GM23248 (cell line): ENCODE results near the gene HOXC5. TPM values are rescaled to one million over a fixed set of nuclear protein-coding genes. Genes with fewer than 3 reads are reported as not detected.

Experiments
- DNase-seq: peaks from one replicate; pipeline ENCODE4 v3.0.0-alpha.2; 2015
- H2AFZ ChIP-seq: fragments of 200-600 bp; sonication (generic); 2 replicates; pipeline ENCODE4 v1.6.1; 2016; ENCODE audit warnings: antibody characterized with exemption
- H3F3A ChIP-seq: fragments of 200-600 bp; sonication (generic); 2 replicates; pipeline ENCODE4 v1.6.1; 2016; ENCODE audit warnings: mild to moderate bottlenecking, antibody characterized with exemption, mixed run types; ENCODE audit not compliant: insufficient read depth
- H3K27ac ChIP-seq: fragments of 200-600 bp; sonication (generic); 2 replicates; pipeline ENCODE4 v1.5.1; 2016; ENCODE audit warnings: mild to moderate bottlenecking
- H3K27me3 ChIP-seq: fragments of 200-600 bp; sonication (generic); replicated peaks from 2 replicates; pipeline ENCODE4 v1.6.1; 2016; ENCODE audit warnings: mild to moderate bottlenecking; ENCODE audit not compliant: insufficient read depth
- H3K36me3 ChIP-seq: fragments of 200-600 bp; sonication (generic); 2 replicates; pipeline ENCODE4 v1.6.1; 2016; ENCODE audit warnings: low read depth, mild to moderate bottlenecking
- H3K4me1 ChIP-seq: fragments of 200-600 bp; sonication (generic); 2 replicates; pipeline ENCODE4 v1.6.1; 2016; ENCODE audit warnings: mild to moderate bottlenecking; ENCODE audit not compliant: insufficient read depth
- H3K4me2 ChIP-seq: fragments of 200-600 bp; sonication (generic); one replicate; pipeline ENCODE4 v1.6.1; 2016; ENCODE audit warnings: mild to moderate bottlenecking; ENCODE audit not compliant: unreplicated experiment
- H3K4me3 ChIP-seq: fragments of 200-600 bp; sonication (generic); 2 replicates; pipeline ENCODE4 v1.5.1; 2016; ENCODE audit warnings: mild to moderate bottlenecking
- H3K79me2 ChIP-seq: fragments of 200-600 bp; sonication (generic); 2 replicates; pipeline ENCODE4 v1.6.1; 2016; ENCODE audit warnings: mild to moderate bottlenecking; ENCODE audit not compliant: insufficient read depth
- H3K9ac ChIP-seq: fragments of 200-600 bp; sonication (generic); 2 replicates; pipeline ENCODE4 v1.6.1; 2016; ENCODE audit warnings: mild to moderate bottlenecking
- H3K9me2 ChIP-seq: fragments of 200-600 bp; sonication (generic); 2 replicates; pipeline ENCODE4 v1.6.1; 2016; ENCODE audit warnings: mixed run types, mild to moderate bottlenecking, moderate library complexity; ENCODE audit not compliant: insufficient read depth
- H3K9me3 ChIP-seq: fragments of 200-600 bp; sonication (generic); one replicate; pipeline ENCODE4 v1.6.1; 2017; ENCODE audit warnings: low read depth
- H4K20me1 ChIP-seq: fragments of 200-600 bp; sonication (generic); 2 replicates; pipeline ENCODE4 v1.6.0; 2016; ENCODE audit not compliant: insufficient read depth
- EZH2 ChIP-seq: fragments of 200-600 bp; sonication (generic); IDR thresholded peaks from 2 replicates; pipeline ENCODE4 v1.6.1; 2018; ENCODE audit warnings: antibody characterized with exemption, mild to moderate bottlenecking; ENCODE audit not compliant: insufficient read depth, poor library complexity, severe bottlenecking
- EZH2phosphoT487 ChIP-seq: fragments of 200-600 bp; sonication (generic); IDR thresholded peaks from 2 replicates; pipeline ENCODE4 v1.6.1; 2018; ENCODE audit warnings: antibody characterized with exemption, moderate library complexity, mild to moderate bottlenecking, low read depth; ENCODE audit not compliant: insufficient read depth
- WGBS, 2 experiments: methylation state at CpG; one replicate each; pipeline ENCODE4 v1.1.6; 2015 to 2017; ENCODE audit warnings: low lambda C conversion rate in 2 of 2, low coverage in 1 of 2; ENCODE audit errors: missing lambda C conversion rate in 2 of 2; 5-methylcytosine and 5-hydroxymethylcytosine counted together
- in situ Hi-C: fragments of 300-500 bp; cut with MboI; formaldehyde crosslinking; loops from 2 replicates; pipeline ENCODE4 v1.15.0; 2020
- polyA plus RNA-seq: library from polyadenylated mRNA; unstranded; fragments of >200 nt; fragmentation: Nextera tagmentation; extraction: Ambion mirVana; gene quantifications from 2 replicates; pipeline ENCODE4 v1.2.1, GENCODE V29; 2016
- total RNA-seq: library from RNA; depleted of rRNA; stranded (reverse); fragments of >200 nt; shearing (Covaris generic); gene quantifications from 2 replicates; pipeline ENCODE4 v1.2.3, GENCODE V29; 2014

Gene HOXC5
- total and polyA plus RNA-seq, 2 experiments from 2014 or later, result 0.65 to 1.8 TPM

GRCh38 chr12:54055552-54055951, 22.7 kb downstream of the HOXC5 start:
- DNase-seq, result no peak
- no peaks in the 10 kb centered on the region for H4K20me1 ChIP-seq
- H3F3A ChIP-seq, result no peaks in the 10 kb centered on the region
- TF ChIP-seq EZH2 (no peak), EZH2phosphoT487 (no peak)
- no peak overlapping the region for H3K27ac ChIP-seq
- no peaks in the 10 kb centered on the region for H3K27me3 ChIP-seq
- no peaks in the 10 kb centered on the region for H3K9me3 ChIP-seq
- peaks cover 16% of the 10 kb centered on the region for H3K4me1 ChIP-seq
- no peak overlapping the region for H3K9ac ChIP-seq
- H3K79me2 ChIP-seq, result peaks cover 27% of the 10 kb centered on the region
- H3K9me2 ChIP-seq, result no peaks in the 10 kb centered on the region
- H3K4me2 ChIP-seq, result peak overlapping the region; percentile 43
- H3K4me3 ChIP-seq, result peak overlapping the region; percentile 34
- H2AFZ ChIP-seq, result no peak overlapping the region
- in situ Hi-C loops, result no loop called here
- H3K36me3 ChIP-seq, result no peaks in the 10 kb centered on the region
- 31 to 50% methylated on average over 2 of the region's 2 CpGs for WGBS, 2 experiments

GRCh38 chr12:54056110-54056509, 23.3 kb downstream of the HOXC5 start:
- no peaks in the 10 kb centered on the region for H4K20me1 ChIP-seq
- no peak overlapping the region for H3K4me3 ChIP-seq
- no peaks in the 10 kb centered on the region for H3K36me3 ChIP-seq
- no peak overlapping the region for H3K4me2 ChIP-seq
- no peaks in the 10 kb centered on the region for H3K9me2 ChIP-seq
- peaks cover 20% of the 10 kb centered on the region for H3K4me1 ChIP-seq
- no peak overlapping the region for H2AFZ ChIP-seq
- no peaks in the 10 kb centered on the region for H3K27me3 ChIP-seq
- H3K9ac ChIP-seq, result no peak overlapping the region
- H3K79me2 ChIP-seq, result peaks cover 27% of the 10 kb centered on the region
- H3K27ac ChIP-seq, result no peak overlapping the region
- no peak for TF ChIP-seq EZH2
- TF ChIP-seq EZH2phosphoT487, result no peak
- no peaks in the 10 kb centered on the region for H3K9me3 ChIP-seq
- no peaks in the 10 kb centered on the region for H3F3A ChIP-seq
- DNase-seq, result no peak
- in situ Hi-C loops, result no loop called here

GRCh38 chr12:54058128-54058768, 25.4 kb downstream of the HOXC5 start:
- Histone ChIP-seq H3K79me2 (peaks cover 17% of the 10 kb centered on the region), H3K4me3 (no peak overlapping the region), H3K4me1 (peaks cover 17% of the 10 kb centered on the region), H3K9me2 (no peaks in the 10 kb centered on the region), H3K9ac (no peak overlapping the region), H3K27ac (no peak overlapping the region), H3K4me2 (no peak overlapping the region), H3K27me3 (no peaks in the 10 kb centered on the region), H2AFZ (no peak overlapping the region), H3K9me3 (no peaks in the 10 kb centered on the region), H3K36me3 (no peaks in the 10 kb centered on the region), H3F3A (no peaks in the 10 kb centered on the region), H4K20me1 (no peaks in the 10 kb centered on the region)
- in situ Hi-C loops, result no loop called here
- WGBS, 2 experiments, result 92 to 96% methylated on average over 13 to 14 of the region's 14 CpGs
- no peak for TF ChIP-seq EZH2
- TF ChIP-seq EZH2phosphoT487, result no peak
- no peak for DNase-seq

- no peaks in the 10 kb centered on the region for H3F3A ChIP-seq
- H3K4me2 ChIP-seq, result no peak overlapping the region
- no peaks in the 10 kb centered on the region for H3K9me2 ChIP-seq
- H3K79me2 ChIP-seq, result peaks cover 3% of the 10 kb centered on the region
- 57 to 58% methylated on average over 7 of the region's 7 CpGs for WGBS, 2 experiments
- no peak overlapping the region for H3K27ac ChIP-seq
- H4K20me1 ChIP-seq, result no peaks in the 10 kb centered on the region
- no peak for DNase-seq
- no peak overlapping the region for H2AFZ ChIP-seq
- H3K4me3 ChIP-seq, result no peak overlapping the region
- peaks cover 16% of the 10 kb centered on the region for H3K4me1 ChIP-seq
- no peak for TF ChIP-seq EZH2phosphoT487
- no peak for TF ChIP-seq EZH2
- in situ Hi-C loops, result no loop called here
- no peaks in the 10 kb centered on the region for H3K36me3 ChIP-seq
- H3K9ac ChIP-seq, result no peak overlapping the region
- no peaks in the 10 kb centered on the region for H3K9me3 ChIP-seq
- no peaks in the 10 kb centered on the region for H3K27me3 ChIP-seq
These were observed 26.8 kb downstream of the HOXC5 start for GRCh38 chr12:54059668-54060067.
